ENCODE measurements around the gene TSHZ2.

GRCh38 chr20:53009979-53010735 lies 38.0 kb downstream of the TSHZ2 start:
- TF ChIP-seq CTCF (conservative IDR thresholded peaks at IDR 0.05; ENCODE audit: low read depth, low read length) (no peak), CEBPB (IDR thresholded peaks at IDR 0.05; ENCODE audit: low read depth, low read length) (no peak), MAFK (IDR thresholded peaks at IDR 0.05; ENCODE audit: low read depth, low read length) (no peak), POLR2A (IDR thresholded peaks at IDR 0.05; ENCODE audit: low read depth, low read length) (no peak), MXI1 (IDR thresholded peaks at IDR 0.05; ENCODE audit: borderline replicate concordance, low read depth, low read length) (no peak), USF2 (IDR thresholded peaks at IDR 0.05; ENCODE audit: low read depth, low read length) (no peak), RFX5 (IDR thresholded peaks at IDR 0.05; ENCODE audit: low read depth, low read length) (no peak), FOS (IDR thresholded peaks at IDR 0.05; ENCODE audit: low read depth, low read length) (no peak), ELK1 (IDR thresholded peaks at IDR 0.05; ENCODE audit: borderline replicate concordance, low read depth, low read length) (no peak)

All from IMR-90 (cell line).